Neural progenitor cell (in vitro differentiated cells): ENCODE measurements around the gene AMER2.

Experiments
- CTCF ChIP-seq: fragments of 200-600 bp; sonication (generic); IDR thresholded peaks from 2 replicates; pipeline ENCODE4 v1.5.1; 2017; ENCODE audit warnings: antibody characterized with exemption, mild to moderate bottlenecking
- EZH2 ChIP-seq: fragments of 200-600 bp; sonication (generic); IDR thresholded peaks from 2 replicates; pipeline ENCODE4 v1.6.1; 2017; ENCODE audit warnings: antibody characterized with exemption, mild to moderate bottlenecking, moderate library complexity

- TF ChIP-seq CTCF (no peak), EZH2 (no peak)
Observed at GRCh38 chr13:25198647-25199046, 26.6 kb upstream of the AMER2 start.
